HG02938 (cell line): ENCODE measurements around the gene UBIAD1.

Experiments used
- ATAC-seq: cut with Tn5 transposase; IDR thresholded peaks from one replicate; pipeline ENCODE4 v1.9.1; 2021; ENCODE audit warnings: mild to moderate bottlenecking, moderate library complexity; ENCODE audit not compliant: unreplicated experiment

The UBIAD1 gene

DNA sequence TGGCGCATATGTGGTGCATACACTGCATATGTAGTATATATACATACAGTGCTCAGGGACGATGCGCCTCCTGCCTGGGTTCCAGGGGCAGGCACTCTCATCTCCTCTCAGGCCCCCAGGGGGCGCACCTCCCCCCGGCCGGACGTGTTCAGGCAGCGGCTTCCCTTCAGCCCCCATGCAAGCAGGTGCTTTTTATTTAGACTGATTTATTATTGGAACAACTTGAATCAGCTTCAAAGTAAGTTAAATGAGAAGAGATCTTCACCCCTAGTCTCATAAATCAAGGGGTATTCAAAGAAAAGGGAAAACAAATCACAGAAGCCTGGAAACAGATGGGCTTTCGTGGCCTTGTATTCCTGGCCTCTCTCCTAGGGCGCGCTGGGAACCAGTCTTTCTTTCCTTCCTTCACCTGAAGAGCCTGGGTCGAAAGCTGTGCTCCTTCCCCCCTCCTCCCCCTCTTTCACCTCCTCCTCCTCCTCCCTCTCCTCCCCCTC, 64.6 kb downstream of the UBIAD1 start:
- ATAC-seq: no peak
